DMS79 (cell line): ENCODE results near the gene GARRE1.
A peak's percentile ranks its signal among the peaks of the same experiment; 100 is the strongest.
"Not testable (repeated sequence)": the region's sequence is repeated elsewhere in the genome, so short reads cannot be mapped to it uniquely, and the experiment has no call there.

Experiments
- DNase-seq: peaks from one replicate; lab custom pipeline; 2025; lab: John Stamatoyannopoulos, UW

The GARRE1 gene, protein sequence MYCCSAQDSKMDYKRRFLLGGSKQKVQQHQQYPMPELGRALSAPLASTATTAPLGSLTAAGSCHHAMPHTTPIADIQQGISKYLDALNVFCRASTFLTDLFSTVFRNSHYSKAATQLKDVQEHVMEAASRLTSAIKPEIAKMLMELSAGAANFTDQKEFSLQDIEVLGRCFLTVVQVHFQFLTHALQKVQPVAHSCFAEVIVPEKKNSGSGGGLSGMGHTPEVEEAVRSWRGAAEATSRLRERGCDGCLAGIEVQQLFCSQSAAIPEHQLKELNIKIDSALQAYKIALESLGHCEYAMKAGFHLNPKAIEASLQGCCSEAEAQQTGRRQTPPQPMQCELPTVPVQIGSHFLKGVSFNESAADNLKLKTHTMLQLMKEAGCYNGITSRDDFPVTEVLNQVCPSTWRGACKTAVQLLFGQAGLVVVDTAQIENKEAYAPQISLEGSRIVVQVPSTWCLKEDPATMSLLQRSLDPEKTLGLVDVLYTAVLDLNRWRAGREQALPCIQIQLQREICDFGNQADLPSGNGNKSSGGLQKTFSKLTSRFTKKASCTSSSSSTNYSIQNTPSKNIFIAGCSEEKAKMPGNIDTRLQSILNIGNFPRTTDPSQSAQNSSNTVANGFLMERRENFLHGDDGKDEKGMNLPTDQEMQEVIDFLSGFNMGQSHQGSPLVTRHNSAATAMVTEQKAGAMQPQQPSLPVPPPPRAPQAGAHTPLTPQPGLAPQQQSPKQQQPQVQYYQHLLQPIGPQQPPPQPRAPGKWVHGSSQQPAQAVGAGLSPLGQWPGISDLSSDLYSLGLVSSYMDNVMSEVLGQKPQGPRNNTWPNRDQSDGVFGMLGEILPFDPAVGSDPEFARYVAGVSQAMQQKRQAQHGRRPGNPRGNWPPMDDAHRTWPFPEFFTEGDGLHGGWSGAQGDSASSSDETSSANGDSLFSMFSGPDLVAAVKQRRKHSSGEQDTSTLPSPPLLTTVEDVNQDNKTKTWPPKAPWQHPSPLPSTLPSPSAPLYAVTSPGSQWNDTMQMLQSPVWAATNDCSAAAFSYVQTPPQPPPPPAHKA (N-terminal part only)

DNA sequence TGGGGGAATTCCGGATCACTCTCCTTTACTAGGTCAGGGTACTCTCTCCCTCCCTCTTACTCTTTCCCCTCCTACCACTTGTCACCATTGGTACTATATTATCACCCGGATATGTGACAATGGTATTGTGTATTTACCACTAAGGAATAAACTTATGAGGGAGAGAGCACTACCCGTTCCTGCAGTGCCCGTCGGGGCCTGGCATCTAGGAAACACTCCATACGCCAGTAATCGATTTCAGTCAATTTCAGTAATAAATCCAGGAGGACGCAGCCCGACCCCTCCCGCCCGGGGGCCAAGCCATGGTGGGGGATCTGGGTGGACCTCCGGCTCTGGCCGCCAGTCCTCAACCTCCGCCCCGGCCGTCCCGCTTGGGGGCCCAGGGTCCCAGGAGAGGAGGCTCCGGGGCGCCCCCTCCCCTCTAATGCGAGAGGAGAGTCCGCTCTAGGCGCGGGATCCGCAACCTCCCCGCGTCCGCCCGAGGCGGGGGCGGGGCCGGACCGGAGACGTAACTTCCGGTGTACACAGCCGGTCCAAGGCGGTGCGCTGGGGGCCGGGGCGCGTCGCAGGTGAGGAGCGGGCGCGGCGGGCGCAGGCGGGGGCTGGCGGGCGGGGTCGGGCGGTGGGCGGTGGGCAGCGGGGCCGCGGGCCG is at the start of gene GARRE1:
GARRE1 (plus strand) TSS at position 509 of the 652 bp plus-strand sequence. CDS start 45,920 bp downstream, outside the sequence.
- DNase-seq: no peak

DNA sequence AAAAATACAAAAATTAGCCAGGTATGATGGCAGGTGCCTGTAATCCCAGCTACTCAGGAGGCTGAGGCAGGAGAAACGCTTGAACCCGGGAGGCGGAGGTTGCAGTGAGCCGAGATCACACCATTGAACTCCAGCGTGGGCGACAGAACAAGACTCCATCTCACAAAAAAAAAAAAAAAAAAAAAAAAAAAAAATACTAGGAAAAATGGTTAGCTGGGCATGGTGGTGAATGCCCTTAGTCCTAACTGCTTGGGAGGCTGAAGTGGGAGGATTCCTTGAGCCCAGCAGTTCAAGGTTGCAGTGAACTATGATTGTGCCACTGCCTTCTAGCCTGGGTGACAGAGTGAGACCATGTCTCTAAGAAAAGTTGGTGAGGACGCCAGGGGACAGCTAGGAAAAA is 49.0 kb upstream of the GARRE1 start:
- DNase-seq: not testable (repeated sequence)

DNA sequence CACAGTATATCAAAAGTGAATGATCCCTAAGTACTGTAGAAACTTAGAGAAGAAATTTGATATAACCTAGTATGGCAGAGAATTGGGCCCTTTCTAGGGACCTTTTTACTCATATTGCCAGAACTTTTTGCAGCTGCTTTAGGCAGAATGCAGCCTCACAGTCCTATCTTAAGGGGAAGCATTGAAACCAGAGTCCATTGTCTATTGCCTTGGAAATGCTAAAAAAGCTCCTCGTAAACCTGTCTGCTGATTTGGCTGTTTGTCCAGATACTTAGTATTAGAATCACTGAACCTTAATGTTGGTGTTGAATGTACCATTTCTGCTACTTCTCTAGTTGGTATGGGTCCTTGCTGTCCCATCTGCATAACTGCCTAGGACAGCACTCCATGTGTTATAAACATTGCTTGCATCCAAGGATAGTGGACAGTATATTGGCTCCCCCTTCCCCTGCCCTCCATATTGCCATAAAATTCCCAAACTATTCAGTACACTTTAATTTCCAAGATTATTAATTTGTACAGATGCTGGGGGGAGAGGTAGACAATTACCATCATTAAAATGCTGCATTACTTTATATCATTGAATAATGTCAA is 46.0 kb upstream of the GARRE1 start:
- DNase-seq: no peak

DNA sequence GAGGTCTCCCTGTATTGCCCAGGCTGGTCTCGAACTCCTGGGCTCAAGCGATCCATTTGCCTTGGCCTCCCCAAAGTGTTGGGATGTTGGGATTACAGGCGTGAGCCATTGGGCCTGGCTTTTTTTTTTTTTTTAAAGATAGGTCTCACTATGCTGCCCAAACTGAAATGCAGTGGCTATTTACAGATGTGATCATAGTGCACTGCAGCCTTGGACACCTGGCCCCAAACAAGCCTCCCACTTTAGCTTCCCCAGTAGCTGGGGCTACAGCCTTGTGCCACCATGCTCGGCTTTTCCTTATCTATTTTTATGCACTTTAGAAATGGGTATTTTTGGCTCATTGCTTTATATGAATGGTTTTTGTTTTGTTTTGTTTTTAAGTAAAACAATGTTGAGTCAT is 44.6 kb upstream of the GARRE1 start:
- no peak for DNase-seq

DNA sequence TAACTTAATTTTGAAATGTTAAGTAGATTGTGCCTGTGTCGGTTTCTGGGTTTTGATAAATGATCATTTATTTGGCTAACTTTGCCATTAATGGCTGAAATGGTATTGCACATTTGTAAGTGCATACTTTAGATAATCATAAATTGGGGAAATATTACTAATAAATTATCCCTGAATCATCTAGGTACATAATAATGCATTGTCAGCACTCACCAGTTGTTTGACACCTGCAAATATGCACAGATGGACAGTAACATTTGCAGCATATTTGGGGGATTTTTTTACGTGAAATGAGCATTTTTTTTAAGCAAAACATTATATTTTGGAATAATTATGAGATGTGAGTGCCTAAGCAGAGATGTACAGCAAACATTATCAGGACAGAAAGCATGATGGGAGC is 41.1 kb upstream of the GARRE1 start:
- no peak for DNase-seq

DNA sequence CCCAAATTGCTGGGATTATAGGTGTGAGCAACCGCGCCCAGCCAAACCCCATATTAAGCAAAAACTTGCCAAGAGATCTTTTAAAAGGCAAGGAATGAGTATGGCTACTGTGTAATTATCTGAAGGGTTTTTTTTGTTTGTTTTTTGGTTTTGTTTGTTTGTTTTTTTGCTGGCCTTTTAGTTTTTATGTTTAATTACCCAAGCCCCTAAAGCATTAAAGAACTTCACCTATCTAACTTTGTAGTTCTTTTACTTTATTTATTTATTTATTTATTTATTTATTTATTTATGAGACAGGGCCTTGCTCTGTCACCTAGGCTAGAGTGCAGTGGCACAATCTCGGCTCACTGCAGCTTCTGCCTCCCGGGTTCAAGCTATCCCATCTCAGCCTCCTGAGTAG is 40.3 kb upstream of the GARRE1 start:
- no peak for DNase-seq

DNA sequence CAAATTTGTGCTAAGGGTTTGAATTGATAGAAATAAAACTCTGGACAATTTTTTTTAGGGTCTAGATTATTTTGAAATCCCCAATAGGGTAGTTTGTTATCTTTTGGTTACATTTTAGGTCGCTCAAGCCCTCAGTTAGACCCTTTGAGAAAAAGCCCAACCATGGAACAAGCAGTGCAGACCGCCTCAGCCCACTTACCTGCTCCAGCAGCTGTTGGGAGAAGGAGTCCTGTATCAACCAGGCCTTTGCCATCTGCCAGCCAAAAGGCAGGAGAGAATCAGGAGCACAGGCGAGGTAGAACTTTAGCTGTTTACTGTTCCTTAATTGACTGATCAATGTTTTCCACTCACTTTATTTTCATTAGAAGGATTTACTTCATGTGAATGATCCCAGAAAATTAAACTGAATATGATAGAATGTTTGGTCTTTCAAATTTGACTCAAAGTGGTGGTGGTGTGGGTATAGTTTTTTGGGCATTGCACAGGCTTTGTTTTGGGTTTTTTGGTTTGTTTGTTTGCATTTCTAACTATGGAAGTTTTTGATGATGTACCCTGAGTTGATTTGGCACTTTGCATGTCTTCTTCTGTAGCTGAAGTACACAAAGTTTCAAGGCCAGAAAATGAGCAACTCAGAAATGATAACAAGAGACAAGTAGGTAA is 39.2 kb upstream of the GARRE1 start:
- DNase-seq: no peak

DNA sequence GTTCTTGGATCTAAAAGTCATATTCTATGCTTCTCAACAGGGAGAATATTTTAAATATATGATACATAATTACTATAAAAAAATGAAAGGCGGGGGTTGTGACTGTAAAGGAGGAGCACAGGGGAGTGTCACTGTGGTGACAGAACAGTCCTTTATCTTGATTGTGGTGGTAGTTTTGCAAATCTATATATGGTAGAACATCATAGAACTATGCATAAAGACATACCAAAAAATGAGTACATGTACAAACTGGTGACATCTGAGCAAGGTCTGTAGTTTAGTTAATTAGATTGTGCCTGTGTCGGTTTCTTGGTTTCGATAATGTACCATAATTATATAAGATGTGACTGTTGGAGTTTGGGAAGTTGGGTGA is 38.7 kb upstream of the GARRE1 start:
- DNase-seq: no peak

DNA sequence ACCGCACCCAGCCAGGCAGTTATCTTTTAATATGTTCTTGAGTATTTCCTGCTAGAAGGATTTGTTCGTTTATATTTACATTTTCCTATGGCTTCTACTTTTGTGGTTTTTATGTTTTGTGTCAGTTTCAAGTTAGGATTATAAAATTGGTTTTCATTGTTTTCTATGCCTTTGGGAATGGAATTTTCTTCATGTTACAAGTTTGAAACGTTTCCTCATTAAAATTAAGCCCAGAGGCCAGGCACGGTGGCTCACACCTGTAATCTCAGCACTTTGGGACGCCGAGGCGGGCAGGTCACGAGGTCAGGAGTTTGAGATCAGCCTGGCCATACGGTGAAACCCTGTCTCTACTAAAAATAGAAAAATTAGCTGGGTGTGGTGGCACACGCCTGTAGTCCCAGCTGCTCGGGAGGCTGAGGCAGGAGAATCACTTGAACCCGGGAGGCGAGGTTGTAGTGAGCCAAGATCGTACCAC is 37.6 kb upstream of the GARRE1 start:
- not testable (repeated sequence) for DNase-seq

DNA sequence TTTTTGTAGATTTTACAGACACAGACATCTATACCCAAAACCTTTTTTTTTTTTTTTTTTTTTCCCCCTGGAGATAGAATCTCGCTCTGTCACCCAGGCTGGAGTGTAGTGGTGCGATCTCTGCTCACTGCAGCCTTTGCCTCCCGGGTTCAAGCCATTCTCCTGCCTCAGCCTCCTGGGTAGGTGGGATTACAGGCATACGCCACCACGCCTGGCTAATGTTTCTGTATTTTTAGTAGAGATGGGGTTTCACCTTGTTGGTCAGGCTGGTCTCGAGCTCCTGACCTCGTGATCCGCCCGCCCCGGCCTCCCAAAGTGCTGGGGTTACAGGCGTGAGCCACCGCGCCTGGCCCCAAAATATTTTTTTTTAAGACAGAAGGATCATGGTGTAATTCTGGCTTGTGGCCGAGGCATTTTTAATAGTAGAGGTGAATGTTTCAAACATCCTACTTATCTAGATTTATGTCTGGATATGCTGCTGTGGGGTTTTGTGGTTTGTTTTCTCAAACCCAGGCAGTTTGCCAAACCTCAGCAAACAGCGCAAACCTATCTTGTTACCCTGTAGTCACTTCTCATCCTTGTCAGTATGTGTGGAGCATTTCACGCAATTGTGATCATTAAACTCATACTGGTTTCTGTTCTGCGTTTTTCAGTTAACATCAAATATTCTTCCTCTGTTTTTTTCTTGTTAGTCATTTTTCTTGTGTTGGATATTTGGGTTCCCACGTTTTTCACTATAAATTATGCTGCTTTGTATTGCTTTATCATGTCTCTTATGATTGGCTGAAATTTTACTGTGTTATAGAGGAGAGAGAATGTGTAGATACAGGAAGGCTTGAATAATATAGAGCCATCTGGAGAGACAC is 36.2 kb upstream of the GARRE1 start:
- peak; percentile 90 for DNase-seq

DNA sequence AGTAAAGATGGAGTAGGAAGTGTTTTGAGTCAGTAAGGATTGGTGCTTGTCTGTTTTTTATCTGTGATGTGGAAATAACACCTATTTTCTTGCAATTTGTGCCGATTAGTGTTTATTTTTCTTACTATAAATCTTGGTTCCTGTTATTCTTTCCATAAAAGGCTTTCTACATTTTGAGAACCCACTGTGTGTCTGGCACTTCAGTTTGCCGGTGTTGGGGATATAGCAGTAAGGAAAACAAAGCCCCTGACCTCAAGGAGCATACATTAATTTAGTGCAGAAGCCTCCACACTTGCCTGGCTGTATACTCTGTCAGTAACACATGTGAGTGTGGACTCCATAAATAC is 35.6 kb upstream of the GARRE1 start:
- DNase-seq: no peak

DNA sequence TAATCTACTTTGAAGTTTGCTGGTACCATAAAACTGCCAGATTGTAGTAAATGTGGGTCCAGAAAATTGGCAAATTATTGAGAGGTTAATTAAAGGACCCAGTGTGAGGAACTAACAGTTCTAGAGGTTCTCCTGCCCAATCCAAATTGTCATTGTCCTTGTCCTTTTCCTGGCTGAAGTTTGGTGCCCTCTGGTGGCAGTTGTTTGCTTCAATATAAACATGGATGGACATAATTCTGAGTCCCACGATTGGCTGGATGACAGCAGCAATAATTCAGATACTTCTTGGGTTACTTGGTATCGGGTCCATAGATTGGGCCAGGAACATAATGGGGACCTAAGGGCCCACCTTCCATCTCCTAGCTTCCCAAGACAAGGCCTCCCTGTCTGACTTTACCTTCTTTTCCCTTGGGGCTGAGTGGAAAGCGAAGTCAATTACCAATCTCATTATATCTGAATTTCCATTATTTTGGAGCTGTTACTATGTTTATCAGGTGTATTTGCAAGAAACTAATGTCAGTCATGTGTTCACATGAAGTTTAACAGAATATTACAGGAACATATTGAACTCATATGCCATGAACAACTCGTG is 33.8 kb upstream of the GARRE1 start:
- DNase-seq: peak; percentile 11

DNA sequence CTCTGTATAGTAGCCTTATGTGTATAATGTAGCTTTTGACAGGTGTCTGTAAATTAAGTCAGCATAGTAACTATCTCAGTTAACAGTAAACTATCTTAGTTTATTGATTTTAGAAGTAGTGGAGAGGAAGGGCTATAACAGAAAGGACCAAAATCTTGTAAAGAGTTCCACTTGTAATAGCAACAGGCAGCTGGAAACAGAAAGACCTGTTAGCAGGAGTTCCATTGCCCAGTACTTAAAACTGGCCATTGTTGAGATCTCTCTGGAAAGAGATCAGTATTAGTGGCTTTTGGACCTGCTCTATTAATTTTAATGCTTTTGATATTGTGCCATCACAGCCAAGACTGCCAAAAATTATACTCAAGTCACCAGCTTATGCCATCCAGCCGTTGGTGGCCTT is 32.0 kb upstream of the GARRE1 start:
- no peak for DNase-seq

DNA sequence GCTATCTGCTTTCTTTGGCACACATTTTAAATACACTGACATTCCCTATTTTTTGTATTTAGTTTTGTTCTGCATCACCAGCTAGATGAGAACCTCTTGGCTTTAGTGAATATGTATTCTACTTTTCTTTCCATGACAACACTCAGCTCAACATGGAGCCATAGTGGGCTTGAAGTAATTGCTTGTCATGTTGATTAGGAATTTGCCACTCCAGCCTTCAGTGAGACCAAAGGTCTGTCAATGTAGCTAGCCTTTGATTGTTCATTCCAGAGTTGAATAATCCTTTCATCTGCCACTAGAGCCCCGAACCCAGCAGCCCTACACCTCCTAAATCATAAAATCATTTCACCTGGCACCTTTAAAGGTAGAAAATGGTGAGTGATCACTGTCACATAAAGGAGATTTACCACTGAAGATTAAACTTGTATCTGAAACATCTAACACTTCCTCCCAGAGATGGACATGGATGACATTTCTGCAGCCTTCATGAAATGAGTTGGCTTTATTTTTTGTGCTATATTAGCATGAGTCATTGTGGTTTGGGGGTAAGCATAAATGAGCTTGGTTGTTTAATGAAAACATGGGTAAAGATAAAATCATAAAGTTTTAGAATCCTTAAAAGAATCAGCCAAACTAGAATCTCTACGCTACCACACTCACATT is 29.2 kb upstream of the GARRE1 start:
- no peak for DNase-seq

DNA sequence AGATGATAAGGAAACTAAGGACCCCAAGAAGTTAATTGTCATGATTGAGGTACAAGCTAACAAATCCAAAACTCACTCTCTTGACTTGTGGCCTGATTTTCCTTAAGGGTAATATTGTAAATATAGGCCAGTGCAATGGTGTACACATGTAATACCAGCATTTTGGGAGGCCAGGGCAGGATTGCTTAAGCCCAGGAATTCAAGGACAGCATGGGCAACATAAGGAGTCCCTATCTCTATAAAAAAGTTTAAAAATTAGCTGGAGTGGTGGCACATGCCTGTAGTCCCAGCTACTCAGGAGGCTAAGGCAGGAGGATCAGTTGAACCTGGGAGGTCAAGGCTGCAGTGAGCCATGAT is 28.7 kb upstream of the GARRE1 start:
- DNase-seq: no peak

DNA sequence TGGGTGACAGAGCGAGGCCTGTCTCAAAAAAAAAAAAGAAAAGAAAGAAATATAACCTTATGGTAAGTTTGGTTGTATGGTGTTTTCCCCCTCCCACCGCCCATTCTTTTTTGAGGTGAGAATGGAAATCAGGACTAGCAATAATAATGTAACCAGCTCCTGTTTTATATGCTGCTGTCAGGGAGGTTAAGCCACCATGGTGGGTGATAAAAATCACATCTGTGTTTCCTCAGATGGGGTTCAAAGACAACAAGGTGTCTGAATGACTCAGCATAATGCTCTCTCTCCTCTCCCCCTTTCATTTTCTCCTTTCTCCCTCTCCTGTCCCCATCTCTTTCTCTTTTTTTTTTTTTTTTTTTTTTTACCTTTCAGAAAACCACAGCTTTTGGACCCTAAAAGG is 28.3 kb upstream of the GARRE1 start:
- no peak for DNase-seq

DNA sequence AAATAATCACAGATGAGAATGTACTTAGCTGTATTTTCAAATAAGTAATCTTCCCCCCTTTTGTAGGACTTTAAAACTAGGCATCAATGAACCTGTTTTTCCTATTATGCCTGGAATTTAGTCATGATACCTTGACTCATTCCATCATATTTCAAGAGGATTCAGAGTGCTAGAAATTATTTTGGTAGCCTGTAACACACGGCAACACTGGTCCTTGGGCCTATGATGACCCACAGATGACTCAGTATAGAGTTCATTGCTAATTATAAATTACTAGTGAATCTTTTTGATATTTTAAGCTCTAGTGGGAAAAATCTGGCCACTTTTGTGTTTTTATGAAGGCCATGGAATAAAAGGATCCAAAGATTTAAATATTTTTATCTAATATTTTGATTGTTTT is 26.0 kb upstream of the GARRE1 start:
- DNase-seq: no peak

DNA sequence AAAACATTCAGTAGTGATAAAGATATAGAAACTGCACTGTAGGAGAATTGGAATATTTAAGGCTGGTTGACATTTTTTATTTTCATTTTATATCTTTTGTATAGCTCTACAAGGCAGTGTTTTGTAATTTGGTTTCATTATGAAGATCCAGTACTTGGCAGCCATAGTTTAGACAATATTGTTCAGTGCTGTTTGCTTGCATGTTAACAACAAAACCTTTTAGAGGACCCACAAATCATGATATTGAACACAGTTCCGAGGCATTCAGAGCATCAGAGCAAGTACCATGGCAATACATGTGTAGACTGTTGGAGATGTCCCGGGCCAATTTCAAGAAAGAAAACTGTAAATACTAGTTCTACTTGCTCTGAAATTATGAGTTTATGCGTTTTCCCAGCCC is 25.6 kb upstream of the GARRE1 start:
- no peak for DNase-seq

DNA sequence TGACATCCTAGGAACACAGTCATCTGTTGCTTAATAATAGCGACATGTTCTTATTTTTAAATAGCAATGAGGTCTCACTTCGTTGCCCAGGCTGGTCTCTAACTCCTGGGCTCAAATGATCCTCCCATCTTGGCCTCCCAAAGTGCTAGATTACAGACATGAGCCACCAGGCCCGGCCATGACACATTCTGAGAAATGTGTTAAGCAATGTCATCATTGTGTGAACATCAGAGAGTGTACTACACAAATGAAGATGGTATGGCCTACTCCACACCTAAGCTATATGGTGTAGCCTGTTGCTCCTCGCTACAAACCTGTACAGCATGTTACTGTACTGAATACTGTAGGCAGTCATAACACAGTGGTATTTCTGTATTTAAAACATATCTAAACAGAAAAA is 24.6 kb upstream of the GARRE1 start:
- DNase-seq: no peak

DNA sequence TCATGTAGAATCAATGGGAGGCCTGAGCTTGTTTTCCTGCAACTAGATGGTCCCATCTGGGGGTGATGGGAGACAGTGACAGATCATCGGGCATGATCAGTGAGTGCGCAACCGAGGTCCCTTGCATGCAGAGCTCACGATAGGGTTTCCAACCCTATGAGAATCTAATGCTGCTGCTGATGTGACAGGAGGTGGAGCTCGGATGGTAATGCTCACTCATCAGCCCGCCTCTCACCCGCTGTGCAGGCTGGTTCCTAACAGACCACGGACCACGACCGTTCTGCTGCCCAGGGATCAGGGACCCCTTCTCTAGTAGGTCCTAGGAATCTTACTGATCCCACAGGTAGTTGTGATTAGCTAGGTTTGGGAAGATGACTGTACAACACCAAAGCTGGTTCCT is 23.5 kb upstream of the GARRE1 start:
- DNase-seq: no peak
